Mesenchymal stem cell (in vitro differentiated cells and primary cell): ENCODE data around the gene TMEM184B.
"Not testable (repeated sequence)": the region's sequence is repeated elsewhere in the genome, so short reads cannot be mapped to it uniquely, and the experiment has no call there.

Experiments
- DNase-seq: peaks from one replicate; pipeline ENCODE4 v3.0.0-alpha.2; 2013
- H2AFZ ChIP-seq: one replicate; pipeline ENCODE4 v1.6.1; 2013; ENCODE audit warnings: low read depth, mild to moderate bottlenecking, control low read depth, inconsistent platforms, low read length, moderate library complexity
- H2AK5ac ChIP-seq: 2 replicates; pipeline ENCODE4 v1.6.1; 2013; ENCODE audit warnings: low read length, moderate library complexity, mild to moderate bottlenecking, inconsistent platforms; ENCODE audit not compliant: severe bottlenecking
- H2BK120ac ChIP-seq: one replicate; pipeline ENCODE4 v1.6.1; 2013; ENCODE audit warnings: low read depth, mild to moderate bottlenecking, inconsistent platforms, low read length, moderate library complexity
- H2BK12ac ChIP-seq, 2 experiments: one replicate each; pipeline ENCODE4 v1.6.1; 2013; ENCODE audit warnings: inconsistent platforms in 2 of 2, low read length in 2 of 2, mild to moderate bottlenecking in 2 of 2, moderate library complexity in 2 of 2, control low read depth in 1 of 2
- H2BK15ac ChIP-seq: one replicate; pipeline ENCODE4 v1.6.1; 2013; ENCODE audit warnings: mild to moderate bottlenecking, low read depth, inconsistent platforms; ENCODE audit not compliant: poor library complexity, severe bottlenecking
- H2BK5ac ChIP-seq: 2 replicates; pipeline ENCODE4 v1.6.1; 2013; ENCODE audit warnings: low read depth, mild to moderate bottlenecking, low read length, control low read depth, inconsistent platforms; ENCODE audit not compliant: poor library complexity, severe bottlenecking
- H3K14ac ChIP-seq, 2 experiments: one replicate each; pipeline ENCODE4 v1.6.1; 2013; ENCODE audit warnings: inconsistent platforms in 2 of 2, low read length in 2 of 2, control low read depth in 1 of 2, mild to moderate bottlenecking in 1 of 2, moderate library complexity in 1 of 2
- H3K18ac ChIP-seq, 2 experiments: one replicate each; pipeline ENCODE4 v1.6.1; 2013; ENCODE audit warnings: inconsistent platforms in 2 of 2, low read length in 2 of 2, control low read depth in 1 of 2, low read depth in 1 of 2, mild to moderate bottlenecking in 1 of 2
- H3K23ac ChIP-seq, 2 experiments: one replicate each; pipeline ENCODE4 v1.6.1; 2013; ENCODE audit warnings: inconsistent platforms in 2 of 2, low read length in 2 of 2, mild to moderate bottlenecking in 2 of 2, moderate library complexity in 2 of 2, control low read depth in 1 of 2
- H3K27ac ChIP-seq: 2 replicates; pipeline ENCODE4 v1.5.1; 2013; ENCODE audit warnings: mild to moderate bottlenecking, moderate library complexity, low read length, control low read depth, inconsistent platforms; ENCODE audit not compliant: poor library complexity, severe bottlenecking
- H3K27me3 ChIP-seq, 2 experiments: 2 replicates each; pipeline versions ENCODE4 v1.6.1 to v1.7.0; 2013; ENCODE audit warnings: low read length in 2 of 2, mild to moderate bottlenecking in 2 of 2, moderate library complexity in 2 of 2, control low read depth in 1 of 2, inconsistent platforms in 1 of 2; ENCODE audit not compliant: control insufficient read depth in 1 of 2, insufficient read depth in 1 of 2
- H3K36me3 ChIP-seq, 2 experiments: 2 replicates each; pipeline versions ENCODE4 v1.6.1 to v1.7.0; 2013; ENCODE audit warnings: low read length in 2 of 2, control low read depth in 1 of 2, inconsistent platforms in 1 of 2, low read depth in 1 of 2, mild to moderate bottlenecking in 1 of 2; ENCODE audit not compliant: insufficient read depth in 2 of 2, control insufficient read depth in 1 of 2
- H3K4ac ChIP-seq, 2 experiments: one replicate each; pipeline ENCODE4 v1.6.1; 2013; ENCODE audit warnings: inconsistent platforms in 2 of 2, low read length in 2 of 2, mild to moderate bottlenecking in 2 of 2, moderate library complexity in 2 of 2, control low read depth in 1 of 2, low read depth in 1 of 2
- H3K4me1 ChIP-seq: 2 replicates; pipeline ENCODE4 v1.6.1; 2013; ENCODE audit warnings: low read depth, low read length, control low read depth; ENCODE audit not compliant: control insufficient read depth, insufficient read depth
- H3K4me2 ChIP-seq: 2 replicates; pipeline ENCODE4 v1.6.1; 2013; ENCODE audit warnings: low read length, mild to moderate bottlenecking, inconsistent platforms; ENCODE audit not compliant: poor library complexity, severe bottlenecking
- H3K4me3 ChIP-seq, 2 experiments: 2 replicates each; pipeline versions ENCODE4 v1.5.1 to v1.7.0; 2013; ENCODE audit warnings: low read length in 2 of 2, mild to moderate bottlenecking in 2 of 2, control low read depth in 1 of 2, low read depth in 1 of 2; ENCODE audit not compliant: insufficient read depth in 1 of 2
- H3K79me1 ChIP-seq: replicated peaks from 2 replicates; pipeline ENCODE4 v1.6.1; 2013; ENCODE audit warnings: mild to moderate bottlenecking, control low read depth, low read length, inconsistent platforms; ENCODE audit not compliant: poor library complexity, severe bottlenecking
- H3K9ac ChIP-seq: 2 replicates; pipeline ENCODE4 v1.7.0; 2013; ENCODE audit warnings: mild to moderate bottlenecking, low read length, moderate library complexity
- H3K9me3 ChIP-seq: 2 replicates; pipeline ENCODE4 v1.7.0; 2013; ENCODE audit warnings: mild to moderate bottlenecking, low read length; ENCODE audit not compliant: control insufficient read depth
- H4K8ac ChIP-seq: one replicate; pipeline ENCODE4 v1.6.1; 2013; ENCODE audit warnings: inconsistent platforms, mild to moderate bottlenecking, low read length, moderate library complexity
- H4K91ac ChIP-seq: one replicate; pipeline ENCODE4 v1.6.1; 2013; ENCODE audit warnings: mild to moderate bottlenecking, low read length, inconsistent platforms
- WGBS: methylation state at CpG from one replicate; pipeline ENCODE4 v1.1.7; 2013; ENCODE audit warnings: mixed read lengths; 5-methylcytosine and 5-hydroxymethylcytosine counted together

Gene TMEM184B

GRCh38 chr22:38238519-38239071, 34.2 kb downstream of the TMEM184B start:
- WGBS = 95% methylated on average over 9 of the region's 9 CpGs
- Histone ChIP-seq H3K9ac (peak overlapping the region; percentile 77), H2AK5ac (no peak overlapping the region), H3K4me2 (no peak overlapping the region), H3K4me3 (peak overlapping the region in 1 of 2 experiments; percentile 35), H2BK12ac (peak overlapping the region; percentile 37 to 55), H4K91ac (peak overlapping the region; percentile 44), H3K9me3 (no peaks in the 10 kb centered on the region), H3K4ac (peak overlapping the region in 1 of 2 experiments; percentile 32), H3K23ac (no peak overlapping the region), H2BK15ac (no peak overlapping the region), H3K27me3 (no peaks in the 10 kb centered on the region), H3K14ac (peak overlapping the region in 1 of 2 experiments; percentile 61), H3K18ac (peak overlapping the region in 1 of 2 experiments; percentile 67), H3K36me3 (peaks cover 48 to 49% of the 10 kb centered on the region in 2 experiments), H3K4me1 (peaks cover 29% of the 10 kb centered on the region), H3K27ac (no peak overlapping the region), H4K8ac (peak overlapping the region; percentile 16), H2BK120ac (peak overlapping the region; percentile 34), H2AFZ (no peak overlapping the region), H2BK5ac (no peak overlapping the region), H3K79me1 (peaks cover 41% of the 10 kb centered on the region)
- no peak for DNase-seq

DNA sequence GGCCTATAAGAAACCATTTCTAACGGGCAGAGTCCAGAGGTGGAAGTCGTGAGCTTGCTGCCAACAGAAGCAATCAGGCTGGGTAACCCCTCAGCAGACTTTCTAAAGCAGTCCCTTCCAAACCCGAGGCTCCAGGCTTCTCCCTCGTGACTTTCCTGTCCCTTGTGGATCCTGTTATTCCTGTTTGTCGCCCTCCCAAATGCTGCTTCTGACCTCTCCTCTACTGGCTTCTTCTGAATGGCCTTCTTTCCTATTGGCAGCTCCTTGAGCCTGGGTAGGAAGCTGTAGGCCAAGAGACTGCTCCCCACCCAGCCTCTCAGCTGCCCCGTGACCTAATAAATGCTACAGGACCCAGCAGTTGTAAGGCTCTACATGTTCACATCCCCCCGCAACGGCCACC, 36.0 kb downstream of the TMEM184B start:
- H2AK5ac ChIP-seq = no peak overlapping the region
- H2BK5ac ChIP-seq = no peak overlapping the region
- H2BK12ac ChIP-seq = no peak overlapping the region
- no peak overlapping the region for H2BK15ac ChIP-seq
- DNase-seq = no peak
- WGBS = 93% methylated on average over 8 of the region's 8 CpGs
- H3K79me1 ChIP-seq = peaks cover 51% of the 10 kb centered on the region
- H3K9me3 ChIP-seq = no peaks in the 10 kb centered on the region
- H3K4me2 ChIP-seq = no peak overlapping the region
- H2AFZ ChIP-seq = no peak overlapping the region
- H3K18ac ChIP-seq = no peak overlapping the region
- no peak overlapping the region for H3K4me3 ChIP-seq
- H3K9ac ChIP-seq = no peak overlapping the region
- H3K27ac ChIP-seq = no peak overlapping the region
- H3K4ac ChIP-seq = no peak overlapping the region
- no peak overlapping the region for H3K14ac ChIP-seq
- peaks cover 16% of the 10 kb centered on the region for H3K4me1 ChIP-seq
- H3K36me3 ChIP-seq = peaks cover 58 to 62% of the 10 kb centered on the region in 2 experiments
- no peak overlapping the region for H2BK120ac ChIP-seq
- no peaks in the 10 kb centered on the region for H3K27me3 ChIP-seq
- no peak overlapping the region for H4K91ac ChIP-seq
- H4K8ac ChIP-seq = no peak overlapping the region
- H3K23ac ChIP-seq = no peak overlapping the region

DNA sequence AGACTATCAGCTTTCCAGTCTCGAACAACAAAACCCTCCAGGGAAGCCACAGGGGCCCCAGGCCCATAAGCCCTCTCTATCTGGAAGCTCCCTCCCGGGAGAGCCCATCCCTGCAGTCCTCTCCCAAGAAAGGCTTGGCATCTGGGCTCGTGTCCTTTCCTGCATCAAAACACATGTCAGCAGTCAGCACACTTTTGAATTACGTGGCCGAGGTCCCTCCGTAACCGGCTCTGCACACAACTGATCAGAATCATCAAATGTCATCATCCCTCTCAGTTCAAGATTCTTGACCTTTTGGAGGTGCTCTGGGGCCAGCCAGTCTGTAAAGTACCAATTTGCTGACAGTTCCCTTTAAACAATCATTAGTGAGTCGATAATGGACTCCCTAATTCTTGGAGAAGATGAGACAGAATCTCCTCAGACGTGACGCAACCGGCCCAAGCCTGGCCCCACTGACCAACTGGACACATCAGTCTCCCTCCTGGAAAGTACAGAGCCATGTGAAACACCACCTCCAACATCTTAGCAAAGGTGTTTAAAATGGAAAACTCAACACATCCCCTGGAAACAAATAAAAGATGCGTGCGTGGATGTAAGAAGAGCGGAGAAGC, 37.5 kb downstream of the TMEM184B start:
- no peak overlapping the region for H2BK120ac ChIP-seq
- H3K9ac ChIP-seq = no peak overlapping the region
- H4K91ac ChIP-seq = no peak overlapping the region
- H3K9me3 ChIP-seq = no peaks in the 10 kb centered on the region
- H2BK5ac ChIP-seq = no peak overlapping the region
- no peak overlapping the region for H3K23ac ChIP-seq
- 82% methylated on average over 14 of the region's 14 CpGs for WGBS
- no peak overlapping the region for H4K8ac ChIP-seq
- H2AFZ ChIP-seq = no peak overlapping the region
- H3K27ac ChIP-seq = no peak overlapping the region
- H2BK12ac ChIP-seq = no peak overlapping the region
- H3K4me3 ChIP-seq = no peak overlapping the region
- no peak overlapping the region for H3K14ac ChIP-seq
- H2AK5ac ChIP-seq = no peak overlapping the region
- no peak overlapping the region for H3K4ac ChIP-seq
- no peak for DNase-seq
- no peaks in the 10 kb centered on the region for H3K27me3 ChIP-seq
- no peak overlapping the region for H3K18ac ChIP-seq
- H2BK15ac ChIP-seq = peak overlapping the region; percentile 18
- no peak overlapping the region for H3K4me2 ChIP-seq
- H3K36me3 ChIP-seq = peaks cover 72 to 76% of the 10 kb centered on the region in 2 experiments
- peaks cover 64% of the 10 kb centered on the region for H3K79me1 ChIP-seq
- peaks cover 15% of the 10 kb centered on the region for H3K4me1 ChIP-seq

DNA sequence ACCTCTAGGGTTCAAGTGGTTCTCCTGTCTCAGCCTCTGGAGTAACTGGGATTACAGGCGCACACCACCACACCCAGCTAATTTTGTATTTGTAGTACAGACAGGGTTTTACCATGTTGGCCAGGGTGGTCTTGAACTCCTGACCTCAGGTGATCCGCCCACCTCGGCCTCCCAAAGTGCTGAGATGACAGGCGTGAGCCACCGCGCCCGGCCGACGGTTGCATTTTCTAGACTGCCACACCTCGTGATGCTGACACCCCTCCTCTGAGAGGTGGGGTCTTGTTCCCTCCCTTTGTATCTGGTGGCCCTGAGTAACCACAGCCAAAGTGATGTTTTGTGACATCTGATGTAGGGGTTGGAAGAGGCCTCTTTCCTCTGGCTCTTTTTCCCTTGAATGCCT, 39.0 kb downstream of the TMEM184B start:
- not testable (repeated sequence) for H3K18ac ChIP-seq, H3K4ac ChIP-seq, H2BK15ac ChIP-seq, H2BK120ac ChIP-seq, H3K4me3 ChIP-seq, H2BK12ac ChIP-seq, H3K9me3 ChIP-seq, H3K27me3 ChIP-seq, H2BK5ac ChIP-seq, H3K4me2 ChIP-seq, H4K91ac ChIP-seq, H2AFZ ChIP-seq, H3K23ac ChIP-seq, H3K27ac ChIP-seq, DNase-seq, H4K8ac ChIP-seq, H2AK5ac ChIP-seq, H3K9ac ChIP-seq, H3K14ac ChIP-seq
- peaks cover 11% of the 10 kb centered on the region for H3K4me1 ChIP-seq
- WGBS = 96% methylated on average over 10 of the region's 10 CpGs
- peaks cover 60% of the 10 kb centered on the region for H3K79me1 ChIP-seq
- H3K36me3 ChIP-seq = peaks cover 76 to 83% of the 10 kb centered on the region in 2 experiments
